Liver (tissue), 3 donors: Measurements from ENCODE around the gene ADGRG2.

ENCODE experiments used
- CTCF ChIP-seq: fragments of 150-350 bp; IDR thresholded peaks from 2 replicates; pipeline ENCODE4 v1.5.1; 2017; ENCODE audit warnings: improper control_type of control experiment, low read depth, low read length; ENCODE audit not compliant: missing input control
- EGR1 ChIP-seq, 2 donors: IDR thresholded peaks; 2 replicates each; pipeline ENCODE4 v1.6.1; 2016 to 2018; ENCODE audit warnings: antibody characterized with exemption in 2 of 2, low read depth in 2 of 2
- GABPA ChIP-seq, 2 donors: IDR thresholded peaks in 1 of 2; conservative IDR thresholded peaks in 1 of 2; 2 replicates each; pipeline ENCODE4 v1.6.1; 2016; ENCODE audit warnings: antibody characterized with exemption in 2 of 2, mild to moderate bottlenecking in 1 of 2, moderate library complexity in 1 of 2
- RAD21 ChIP-seq, 2 donors: IDR thresholded peaks; 2 replicates each; pipeline ENCODE4 v1.6.1; 2016; ENCODE audit warnings: antibody characterized with exemption in 2 of 2, mild to moderate bottlenecking in 2 of 2
- SP1 ChIP-seq: IDR thresholded peaks from 2 replicates; pipeline ENCODE4 v1.6.1; 2018; ENCODE audit warnings: antibody characterized with exemption, mild to moderate bottlenecking
- TAF1 ChIP-seq: conservative IDR thresholded peaks from 2 replicates; pipeline ENCODE4 v1.6.1; 2016; ENCODE audit warnings: antibody characterized with exemption, mild to moderate bottlenecking
- YY1 ChIP-seq: IDR thresholded peaks from 2 replicates; pipeline ENCODE4 v1.6.1; 2016; ENCODE audit warnings: antibody characterized with exemption, mild to moderate bottlenecking
- TF ChIP-seq, protein P1 (sequence below): IDR thresholded peaks from 2 replicates; pipeline ENCODE4 v1.6.1; 2016; ENCODE audit warnings: antibody characterized with exemption, mild to moderate bottlenecking
- donor health status: healthy.
- donor health status: healthy.

DNA sequence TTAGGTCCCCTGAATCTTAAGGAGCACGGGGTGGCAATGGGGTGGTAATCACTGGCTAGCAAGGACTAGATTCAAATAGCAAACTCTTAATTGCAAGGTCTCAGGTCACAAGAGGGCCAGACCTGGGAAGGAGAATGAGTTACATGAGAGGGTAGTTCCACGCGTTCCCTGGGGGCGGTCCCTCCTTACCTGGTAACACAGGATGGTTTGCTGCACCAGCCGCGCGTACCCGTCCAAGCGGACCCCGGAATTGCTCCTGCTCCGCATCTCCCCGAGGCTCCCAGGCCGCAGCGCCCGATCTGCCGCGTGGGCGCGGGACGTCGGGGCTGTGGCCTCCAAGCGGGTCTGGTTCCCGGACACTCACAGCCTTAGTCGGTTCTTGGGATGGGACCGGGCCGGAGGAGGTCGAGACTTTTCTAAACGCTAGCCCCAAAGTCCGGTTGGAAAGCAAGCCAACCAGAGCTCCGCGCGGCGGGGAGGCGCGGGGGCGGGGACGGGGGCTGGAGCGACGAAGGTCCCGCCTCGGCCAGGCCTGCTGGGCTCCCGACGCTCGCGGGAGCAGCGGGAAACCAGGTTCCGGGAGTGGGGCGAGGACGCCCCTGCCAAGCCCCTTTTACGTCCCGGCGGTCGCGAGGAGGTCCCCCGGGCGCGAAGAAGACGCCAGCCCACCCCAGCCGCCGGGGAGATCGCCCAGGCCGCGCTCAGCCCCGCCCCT, 138.4 kb downstream of the ADGRG2 start, which contains the start of gene PHKA2:
- TF ChIP-seq CTCF (no peak), EGR1 (IDR thresholded peaks at IDR 0.05; ENCODE audit: low read depth in 2 of 2) (no peak), SP1 (no peak), TAF1 (no peak), YY1 (no peak), GABPA (IDR thresholded peaks at IDR 0.05 in 1 of 2, conservative IDR thresholded peaks at IDR 0.05 in 1 of 2) (no peak), RAD21 (IDR thresholded peaks at IDR 0.05) (no peak)
- TF ChIP-seq, protein P1, sequence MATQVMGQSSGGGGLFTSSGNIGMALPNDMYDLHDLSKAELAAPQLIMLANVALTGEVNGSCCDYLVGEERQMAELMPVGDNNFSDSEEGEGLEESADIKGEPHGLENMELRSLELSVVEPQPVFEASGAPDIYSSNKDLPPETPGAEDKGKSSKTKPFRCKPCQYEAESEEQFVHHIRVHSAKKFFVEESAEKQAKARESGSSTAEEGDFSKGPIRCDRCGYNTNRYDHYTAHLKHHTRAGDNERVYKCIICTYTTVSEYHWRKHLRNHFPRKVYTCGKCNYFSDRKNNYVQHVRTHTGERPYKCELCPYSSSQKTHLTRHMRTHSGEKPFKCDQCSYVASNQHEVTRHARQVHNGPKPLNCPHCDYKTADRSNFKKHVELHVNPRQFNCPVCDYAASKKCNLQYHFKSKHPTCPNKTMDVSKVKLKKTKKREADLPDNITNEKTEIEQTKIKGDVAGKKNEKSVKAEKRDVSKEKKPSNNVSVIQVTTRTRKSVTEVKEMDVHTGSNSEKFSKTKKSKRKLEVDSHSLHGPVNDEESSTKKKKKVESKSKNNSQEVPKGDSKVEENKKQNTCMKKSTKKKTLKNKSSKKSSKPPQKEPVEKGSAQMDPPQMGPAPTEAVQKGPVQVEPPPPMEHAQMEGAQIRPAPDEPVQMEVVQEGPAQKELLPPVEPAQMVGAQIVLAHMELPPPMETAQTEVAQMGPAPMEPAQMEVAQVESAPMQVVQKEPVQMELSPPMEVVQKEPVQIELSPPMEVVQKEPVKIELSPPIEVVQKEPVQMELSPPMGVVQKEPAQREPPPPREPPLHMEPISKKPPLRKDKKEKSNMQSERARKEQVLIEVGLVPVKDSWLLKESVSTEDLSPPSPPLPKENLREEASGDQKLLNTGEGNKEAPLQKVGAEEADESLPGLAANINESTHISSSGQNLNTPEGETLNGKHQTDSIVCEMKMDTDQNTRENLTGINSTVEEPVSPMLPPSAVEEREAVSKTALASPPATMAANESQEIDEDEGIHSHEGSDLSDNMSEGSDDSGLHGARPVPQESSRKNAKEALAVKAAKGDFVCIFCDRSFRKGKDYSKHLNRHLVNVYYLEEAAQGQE, result no peak
